ENCODE results near the gene SENP1. TPM values are rescaled to one million over a fixed set of nuclear protein-coding genes. Genes with fewer than 3 reads are reported as not detected.

The SENP1 gene
- polyA plus RNA-seq, 3 donors: 5.2 to 8.0 (median 6.0) TPM

DNA sequence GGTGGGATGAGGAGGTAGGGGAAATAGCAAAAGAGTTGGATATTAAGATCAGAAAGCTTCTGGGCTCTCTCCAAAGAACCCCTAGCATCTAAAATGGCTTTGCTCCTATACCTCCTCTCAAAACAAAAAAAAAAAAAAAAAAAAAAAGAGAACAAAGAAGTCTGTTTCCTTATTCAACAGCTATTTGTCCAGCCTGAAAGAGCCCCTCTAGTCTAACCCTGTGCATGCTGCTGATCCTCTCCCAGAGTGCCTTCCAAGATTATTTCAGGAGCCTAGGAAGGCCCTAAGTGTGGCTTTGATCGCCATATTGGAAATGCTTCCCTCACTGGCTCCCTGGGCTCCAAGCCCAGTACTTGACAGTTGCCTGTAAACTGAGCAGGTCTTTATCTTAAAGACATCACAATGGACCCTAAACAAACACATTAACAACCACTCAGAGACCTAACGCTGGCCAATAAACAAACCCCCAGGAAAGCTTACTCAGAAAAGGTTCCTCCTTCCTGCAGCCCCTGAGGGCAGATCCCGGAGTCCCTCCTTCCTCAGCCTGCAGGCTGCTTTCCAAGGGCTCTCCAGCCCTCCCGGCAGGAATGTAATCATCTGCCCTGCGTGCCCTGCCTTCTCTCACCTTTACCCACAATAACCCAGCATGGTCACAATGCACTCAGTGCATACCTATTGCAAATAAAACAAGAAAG lies 84.2 kb downstream of the SENP1 start:
- Histone ChIP-seq H3K27ac (ENCODE audit: low read depth in 1 of 2, low read length in 2 of 2) (no peak overlapping the region), H2AFZ (ENCODE audit: insufficient read depth, low read depth, low read length, poor library complexity, severe bottlenecking) (no peak overlapping the region), H3K36me3 (replicated peaks in 1 of 2; ENCODE audit: control insufficient read depth in 1 of 2, insufficient read depth in 2 of 2, low read length in 2 of 2) (no peaks in the 10 kb centered on the region), H3K9me3 (replicated peaks in 1 of 2; ENCODE audit: control insufficient read depth in 1 of 2, insufficient read depth in 1 of 2, low read length in 2 of 2) (no peaks in the 10 kb centered on the region), H3K4me1 (ENCODE audit: control insufficient read depth in 1 of 2, insufficient read depth in 2 of 2, low read length in 2 of 2) (no peaks in the 10 kb centered on the region), H3K27me3 (ENCODE audit: control insufficient read depth in 2 of 2, insufficient read depth in 2 of 2, low read length in 2 of 2) (peaks cover 0 to 4% of the 10 kb centered on the region in 2 donors), H3K4me2 (replicated peaks; ENCODE audit: extremely low read depth, low read length, poor library complexity, severe bottlenecking) (no peak overlapping the region), H3K9ac (ENCODE audit: insufficient read depth, low read length, poor library complexity, severe bottlenecking) (no peak overlapping the region), H4K20me1 (ENCODE audit: insufficient read depth, low read length) (no peaks in the 10 kb centered on the region), H3K4me3 (replicated peaks in 1 of 3; ENCODE audit: low read depth in 2 of 3, low read length in 3 of 3) (no peak overlapping the region), H3K79me2 (ENCODE audit: insufficient read depth, low read length) (no peaks in the 10 kb centered on the region)
- Mint-ChIP-seq H3K9me3 (no peaks in the 10 kb centered on the region), H3K36me3 (no peaks in the 10 kb centered on the region), H3K4me1 (no peaks in the 10 kb centered on the region), H3K27me3 (ENCODE audit: low read depth in 3 of 3) (peaks cover 7 to 21% (median 18%) of the 10 kb centered on the region in 3 donors), H3K4me3 (no peak overlapping the region), H3K27ac (peak overlapping the region in 1 of 7 donors; percentile 17)
- TF ChIP-seq, protein P1, sequence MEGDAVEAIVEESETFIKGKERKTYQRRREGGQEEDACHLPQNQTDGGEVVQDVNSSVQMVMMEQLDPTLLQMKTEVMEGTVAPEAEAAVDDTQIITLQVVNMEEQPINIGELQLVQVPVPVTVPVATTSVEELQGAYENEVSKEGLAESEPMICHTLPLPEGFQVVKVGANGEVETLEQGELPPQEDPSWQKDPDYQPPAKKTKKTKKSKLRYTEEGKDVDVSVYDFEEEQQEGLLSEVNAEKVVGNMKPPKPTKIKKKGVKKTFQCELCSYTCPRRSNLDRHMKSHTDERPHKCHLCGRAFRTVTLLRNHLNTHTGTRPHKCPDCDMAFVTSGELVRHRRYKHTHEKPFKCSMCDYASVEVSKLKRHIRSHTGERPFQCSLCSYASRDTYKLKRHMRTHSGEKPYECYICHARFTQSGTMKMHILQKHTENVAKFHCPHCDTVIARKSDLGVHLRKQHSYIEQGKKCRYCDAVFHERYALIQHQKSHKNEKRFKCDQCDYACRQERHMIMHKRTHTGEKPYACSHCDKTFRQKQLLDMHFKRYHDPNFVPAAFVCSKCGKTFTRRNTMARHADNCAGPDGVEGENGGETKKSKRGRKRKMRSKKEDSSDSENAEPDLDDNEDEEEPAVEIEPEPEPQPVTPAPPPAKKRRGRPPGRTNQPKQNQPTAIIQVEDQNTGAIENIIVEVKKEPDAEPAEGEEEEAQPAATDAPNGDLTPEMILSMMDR (IDR thresholded peaks at IDR 0.05): no peak
- intact Hi-C loops (cut with micrococcal nuclease): no loop called here
- DNase-seq: no peak
- WGBS (ENCODE audit: insufficient coverage): 81% methylated on average over 5 of the region's 5 CpGs

DNA sequence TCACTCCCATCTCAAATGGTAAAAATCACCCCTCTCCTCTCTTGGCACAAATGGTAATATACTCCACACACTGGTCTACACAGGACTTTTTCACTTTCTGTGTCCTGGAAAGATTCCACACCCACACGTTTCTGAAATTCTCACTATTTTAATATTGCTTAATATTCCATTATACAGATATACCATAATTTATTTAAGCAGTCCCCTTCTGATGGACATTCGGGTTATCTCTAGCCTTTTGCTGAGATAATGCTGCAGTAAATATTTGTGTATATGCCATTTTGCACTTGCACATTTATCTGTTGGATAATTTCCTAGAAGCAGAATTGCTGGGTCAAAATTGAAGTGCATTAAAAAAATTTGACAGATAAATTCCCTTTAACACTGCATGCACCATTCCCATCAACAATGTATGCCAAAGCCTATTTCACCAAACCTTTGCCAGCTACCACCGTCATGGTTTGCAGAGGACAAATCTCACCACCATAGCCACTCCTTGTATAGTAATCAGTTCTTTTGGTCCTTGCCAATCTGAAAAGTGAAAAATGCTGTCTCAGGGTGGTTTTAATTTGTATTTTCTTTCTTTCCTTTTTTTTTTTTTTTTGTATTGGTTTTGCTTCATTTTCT lies 86.1 kb downstream of the SENP1 start:
- Histone ChIP-seq H4K20me1 (ENCODE audit: insufficient read depth, low read length) (no peaks in the 10 kb centered on the region), H3K4me1 (ENCODE audit: control insufficient read depth in 1 of 2, insufficient read depth in 2 of 2, low read length in 2 of 2) (no peaks in the 10 kb centered on the region), H3K27me3 (ENCODE audit: control insufficient read depth in 2 of 2, insufficient read depth in 2 of 2, low read length in 2 of 2) (peaks cover 1 to 4% of the 10 kb centered on the region in 2 donors), H3K27ac (ENCODE audit: low read depth in 1 of 2, low read length in 2 of 2) (no peak overlapping the region), H3K4me3 (replicated peaks in 1 of 3; ENCODE audit: low read depth in 2 of 3, low read length in 3 of 3) (no peak overlapping the region), H3K36me3 (replicated peaks in 1 of 2; ENCODE audit: control insufficient read depth in 1 of 2, insufficient read depth in 2 of 2, low read length in 2 of 2) (no peaks in the 10 kb centered on the region), H3K9ac (ENCODE audit: insufficient read depth, low read length, poor library complexity, severe bottlenecking) (no peak overlapping the region), H3K4me2 (replicated peaks; ENCODE audit: extremely low read depth, low read length, poor library complexity, severe bottlenecking) (no peak overlapping the region), H3K79me2 (ENCODE audit: insufficient read depth, low read length) (no peaks in the 10 kb centered on the region), H2AFZ (ENCODE audit: insufficient read depth, low read depth, low read length, poor library complexity, severe bottlenecking) (no peak overlapping the region), H3K9me3 (replicated peaks in 1 of 2; ENCODE audit: control insufficient read depth in 1 of 2, insufficient read depth in 1 of 2, low read length in 2 of 2) (no peaks in the 10 kb centered on the region)
- no peak for DNase-seq
- intact Hi-C loops (cut with micrococcal nuclease): no loop called here
- Mint-ChIP-seq H3K27me3 (ENCODE audit: low read depth in 3 of 3) (peaks cover 7 to 26% (median 20%) of the 10 kb centered on the region in 3 donors), H3K9me3 (no peaks in the 10 kb centered on the region), H3K27ac (no peak overlapping the region), H3K36me3 (no peaks in the 10 kb centered on the region), H3K4me1 (no peaks in the 10 kb centered on the region), H3K4me3 (no peak overlapping the region)
- WGBS (ENCODE audit: insufficient coverage): no CpG with 5 or more reads among the region's 3 CpGs
- TF ChIP-seq, protein P1 (IDR thresholded peaks at IDR 0.05): no peak

Measured in CD14-positive monocyte (primary cell).